ENCODE measurements around the gene TMEM121B. TPM values are rescaled to one million over a fixed set of nuclear protein-coding genes. Genes with fewer than 3 reads are reported as not detected.
A peak's percentile ranks its signal among the peaks of the same experiment; 100 is the strongest.
"Not testable (repeated sequence)": the region's sequence is repeated elsewhere in the genome, so short reads cannot be mapped to it uniquely, and the experiment has no call there.

Gene TMEM121B
- 0.27 TPM in 1 of 2 replicates, not detected in the other for total RNA-seq (2014; rRNA removed; shearing (Covaris generic))

DNA sequence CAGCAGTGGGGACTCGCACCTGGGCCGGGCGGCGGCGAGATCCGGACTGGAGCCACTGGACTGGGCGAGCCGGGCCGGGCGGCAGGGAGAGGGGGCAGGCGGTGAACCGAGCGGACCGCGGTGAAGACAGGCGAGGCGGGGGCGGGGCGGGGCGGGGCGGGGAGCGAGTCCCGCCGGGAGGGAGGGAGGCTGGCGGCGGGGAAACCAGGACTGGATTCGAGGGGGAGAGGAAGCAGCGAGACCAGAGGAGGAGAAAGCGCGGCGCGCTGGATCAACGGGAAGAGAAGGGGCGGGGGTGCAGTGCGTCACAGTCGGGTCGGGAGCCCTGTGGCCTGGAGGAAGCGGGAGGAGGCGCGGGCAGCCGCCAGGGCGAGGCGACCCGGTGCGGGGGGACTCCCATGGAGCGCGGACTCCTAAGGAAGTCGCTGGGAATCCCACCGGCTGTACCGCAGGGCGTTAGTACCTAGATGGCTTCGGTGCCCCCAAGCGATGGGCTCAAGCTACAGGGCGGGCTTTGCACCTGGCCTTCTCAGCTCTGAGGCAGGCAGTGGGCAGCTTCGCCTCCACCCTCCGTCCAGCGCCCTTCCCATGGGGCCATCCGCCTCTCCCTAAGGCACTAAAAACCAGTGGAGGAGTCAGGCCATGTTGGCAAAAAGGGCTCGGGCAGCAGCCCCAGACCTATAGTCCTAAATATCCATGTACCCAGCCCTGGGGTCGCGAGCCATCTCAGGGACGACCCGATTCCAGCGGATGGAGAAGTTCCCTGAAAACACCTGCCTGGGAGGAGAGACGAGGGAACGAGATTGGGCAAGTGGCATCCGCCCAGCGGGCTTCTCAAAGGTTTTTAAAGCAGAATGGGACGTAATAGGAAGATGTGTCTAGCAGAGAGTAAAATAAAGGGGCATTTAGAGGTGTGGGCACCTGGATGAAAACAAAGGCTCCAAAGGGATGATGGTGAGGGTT is at the start of gene TMEM121B:
Gene TMEM121B, minus strand, starts transcription at position 128 of the 963 bp plus-strand sequence. CDS start 233 bp downstream, outside the sequence.
- peak; percentile 27 for DNase-seq (ENCODE audit: low spot score)

DNA sequence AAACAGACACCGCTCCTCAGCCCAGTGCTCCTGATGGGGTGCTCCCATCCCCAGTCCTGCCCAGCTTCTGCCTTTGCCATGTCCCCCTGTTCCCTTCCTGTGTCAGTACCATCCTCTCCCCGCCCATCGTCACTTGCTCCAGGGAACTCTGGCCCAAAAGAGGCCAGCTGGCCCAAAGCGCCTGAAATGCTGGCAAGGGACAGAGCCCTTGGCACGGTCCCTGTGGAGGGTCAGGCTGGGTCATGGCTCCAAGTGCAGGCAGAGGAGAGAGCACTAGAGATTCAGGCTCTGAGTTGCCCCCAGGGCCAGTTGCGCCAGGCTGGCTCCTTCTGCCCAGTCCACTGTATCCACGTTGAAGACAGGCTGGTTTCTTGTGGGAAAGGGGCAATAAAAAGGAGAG is 46.3 kb upstream of the TMEM121B start:
- no peak for DNase-seq (ENCODE audit: low spot score)

GRCh38 chr22:17164392-17165024 is 43.3 kb upstream of the TMEM121B start:
- DNase-seq (ENCODE audit: low spot score), result no peak

DNA sequence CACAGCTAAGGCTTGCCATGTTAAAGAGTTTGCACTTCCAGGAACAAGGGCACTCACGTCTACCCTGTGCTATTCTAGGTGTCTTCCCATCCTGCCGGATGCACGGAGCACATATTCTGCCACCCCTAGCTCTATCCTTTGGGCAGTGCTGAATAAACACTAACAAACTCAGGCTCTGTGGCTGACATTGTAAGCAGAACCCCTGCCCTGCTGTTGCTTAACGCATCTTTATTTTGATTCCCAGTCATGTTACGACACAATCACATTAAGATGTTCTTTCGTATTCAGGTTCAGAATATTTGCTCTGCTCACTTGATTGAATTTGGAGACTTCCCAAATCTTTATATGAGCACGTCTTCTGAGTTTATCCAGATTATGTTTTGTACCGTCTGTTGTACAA is 41.6 kb upstream of the TMEM121B start:
- no peak for DNase-seq (ENCODE audit: low spot score)

GRCh38 chr22:17161991-17162390 is 40.8 kb upstream of the TMEM121B start:
- DNase-seq (ENCODE audit: low spot score), result no peak

DNA sequence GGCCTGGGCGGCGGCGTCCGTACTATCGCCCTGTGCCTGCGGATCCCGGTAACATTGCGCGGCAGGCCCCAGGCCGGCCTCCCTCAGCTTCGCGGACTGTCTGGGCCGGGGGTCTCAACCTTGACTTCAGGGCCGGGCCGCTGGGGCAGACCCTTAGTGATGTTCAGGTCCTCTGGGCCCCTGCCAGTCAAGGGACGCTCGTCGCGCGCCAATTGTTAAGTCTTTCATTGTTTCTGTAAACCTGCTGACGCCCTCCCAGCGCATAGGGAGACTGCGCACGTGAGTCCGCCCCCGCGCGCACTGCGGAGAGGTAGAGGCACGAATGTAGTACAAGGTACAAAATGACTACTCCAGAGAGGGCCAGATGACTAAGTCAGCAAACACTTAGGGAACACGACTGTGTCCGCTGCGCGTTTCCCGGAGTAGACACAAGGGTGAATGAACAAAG is 38.4 kb upstream of the TMEM121B start:
- DNase-seq (ENCODE audit: low spot score), result peak; percentile 5

DNA sequence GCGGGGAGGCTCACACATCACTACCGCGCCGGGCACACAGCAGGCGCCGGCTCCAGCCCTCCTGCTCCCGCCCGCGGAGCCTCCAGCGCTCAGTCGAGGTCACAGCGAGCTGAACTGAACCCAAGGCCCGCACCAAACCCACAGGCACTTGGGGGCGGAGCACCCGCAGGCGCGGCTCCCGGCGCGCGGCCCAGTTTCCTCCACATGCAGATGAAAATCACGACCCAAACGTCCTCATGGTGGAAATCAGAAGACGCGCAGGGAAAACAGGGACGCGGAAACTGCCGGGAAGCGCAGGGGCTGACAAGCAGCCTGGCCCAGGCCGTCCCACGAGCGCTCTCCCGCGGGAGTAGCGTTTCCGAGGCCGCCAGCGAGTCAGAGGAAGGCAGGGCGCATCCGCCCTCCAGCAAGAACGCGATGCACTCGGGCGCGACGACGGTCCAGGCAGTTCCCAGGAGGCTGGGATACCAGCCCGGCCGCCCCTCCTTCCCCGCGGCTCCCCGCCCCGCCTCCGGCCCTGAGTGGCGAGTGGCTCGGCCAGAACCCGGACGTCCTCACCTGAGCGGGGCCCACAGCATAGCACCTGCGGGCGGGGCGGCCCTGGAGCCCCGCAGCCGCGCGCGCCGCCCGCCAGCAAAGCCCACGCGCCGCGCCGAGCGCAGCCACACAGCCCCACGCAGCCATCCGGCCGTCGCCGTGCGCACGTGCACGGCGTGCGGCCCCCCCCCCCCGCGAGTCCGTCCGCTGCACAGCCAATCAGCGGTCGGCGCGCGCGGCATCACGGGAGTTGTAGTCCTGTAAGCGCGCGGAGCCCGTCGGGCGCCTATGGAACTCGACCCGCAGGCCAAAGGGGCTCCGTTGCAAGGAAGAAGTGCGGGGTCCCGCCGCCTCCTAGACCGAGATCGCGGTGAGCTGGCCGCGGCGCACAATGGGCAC is 37.7 kb upstream of the TMEM121B start, which contains the start of gene HDHD5:
Gene HDHD5, minus strand, starts transcription at position 710 of the 936 bp plus-strand sequence. Its CDS starts 26 bp downstream, at position 684.
- peak; percentile 71 for DNase-seq (ENCODE audit: low spot score)

GRCh38 chr22:17158176-17158567 is 37.0 kb upstream of the TMEM121B start:
- DNase-seq (ENCODE audit: low spot score), result no peak

- DNase-seq (ENCODE audit: low spot score), result no peak
Observed at GRCh38 chr22:17157714-17158113, 36.6 kb upstream of the TMEM121B start.

GRCh38 chr22:17155941-17156340 is 34.8 kb upstream of the TMEM121B start:
- no peak for DNase-seq (ENCODE audit: low spot score)

GRCh38 chr22:17152971-17153370 is 31.8 kb upstream of the TMEM121B start:
- DNase-seq (ENCODE audit: low spot score), result no peak

DNA sequence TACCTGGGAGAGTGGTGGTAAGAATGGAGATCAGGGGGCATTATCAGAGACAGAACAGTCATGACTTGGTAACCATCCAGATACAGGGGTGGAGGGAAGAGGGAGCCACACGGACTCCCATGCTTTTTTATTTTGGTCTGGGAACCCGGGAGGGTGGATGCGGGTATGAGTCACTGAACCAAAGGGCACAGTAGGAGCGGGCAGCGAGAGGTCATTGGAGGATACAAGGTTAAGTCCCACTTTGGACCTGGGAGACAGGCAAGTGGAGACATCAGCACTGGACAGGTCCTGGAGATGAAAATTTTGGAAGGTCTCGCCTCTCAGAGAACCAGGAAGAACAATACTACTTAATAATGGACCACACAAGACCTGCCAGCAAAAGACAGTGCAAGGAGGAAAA is 31.2 kb upstream of the TMEM121B start:
- no peak for DNase-seq (ENCODE audit: low spot score)

GRCh38 chr22:17149076-17149815 is 28.1 kb upstream of the TMEM121B start:
- no peak for DNase-seq (ENCODE audit: low spot score)

- not testable (repeated sequence) for DNase-seq (ENCODE audit: low spot score)
Observed at GRCh38 chr22:17147458-17147857, 26.3 kb upstream of the TMEM121B start.

GRCh38 chr22:17145021-17145680 is 24.0 kb upstream of the TMEM121B start:
- no peak for DNase-seq (ENCODE audit: low spot score)

DNA sequence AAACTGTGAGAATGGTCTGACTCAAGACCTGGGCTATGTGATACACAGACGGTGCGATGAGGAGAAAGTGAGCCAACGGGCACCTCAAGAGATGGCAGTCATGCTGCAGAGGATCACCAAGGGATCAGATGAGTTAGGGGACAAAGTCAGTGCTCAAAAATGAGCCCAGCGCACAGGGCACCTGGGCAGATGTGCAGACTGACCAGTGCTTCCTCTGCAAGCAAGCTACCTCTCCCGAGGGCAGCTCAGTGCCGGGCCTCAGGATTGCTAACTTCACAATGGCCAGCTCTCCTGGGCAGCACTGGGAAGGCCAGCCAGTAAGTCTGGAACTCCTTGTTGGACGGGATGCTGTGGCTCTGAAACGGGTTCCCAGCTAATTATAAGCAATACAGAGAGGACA is 22.7 kb upstream of the TMEM121B start:
- DNase-seq (ENCODE audit: low spot score), result no peak

GRCh38 chr22:17143101-17143500 is 21.9 kb upstream of the TMEM121B start:
- DNase-seq (ENCODE audit: low spot score), result no peak

GRCh38 chr22:17140826-17141766 is 19.9 kb upstream of the TMEM121B start:
- DNase-seq (ENCODE audit: low spot score), result no peak

GRCh38 chr22:17140022-17140421 is 18.9 kb upstream of the TMEM121B start:
- no peak for DNase-seq (ENCODE audit: low spot score)

All from H4 (cell line).